Measurements from ENCODE around the gene DLGAP4. TPM values are rescaled to one million over a fixed set of nuclear protein-coding genes. Genes with fewer than 3 reads are reported as not detected.
A peak's percentile ranks its signal among the peaks of the same experiment; 100 is the strongest.

DLGAP4 gene, protein sequence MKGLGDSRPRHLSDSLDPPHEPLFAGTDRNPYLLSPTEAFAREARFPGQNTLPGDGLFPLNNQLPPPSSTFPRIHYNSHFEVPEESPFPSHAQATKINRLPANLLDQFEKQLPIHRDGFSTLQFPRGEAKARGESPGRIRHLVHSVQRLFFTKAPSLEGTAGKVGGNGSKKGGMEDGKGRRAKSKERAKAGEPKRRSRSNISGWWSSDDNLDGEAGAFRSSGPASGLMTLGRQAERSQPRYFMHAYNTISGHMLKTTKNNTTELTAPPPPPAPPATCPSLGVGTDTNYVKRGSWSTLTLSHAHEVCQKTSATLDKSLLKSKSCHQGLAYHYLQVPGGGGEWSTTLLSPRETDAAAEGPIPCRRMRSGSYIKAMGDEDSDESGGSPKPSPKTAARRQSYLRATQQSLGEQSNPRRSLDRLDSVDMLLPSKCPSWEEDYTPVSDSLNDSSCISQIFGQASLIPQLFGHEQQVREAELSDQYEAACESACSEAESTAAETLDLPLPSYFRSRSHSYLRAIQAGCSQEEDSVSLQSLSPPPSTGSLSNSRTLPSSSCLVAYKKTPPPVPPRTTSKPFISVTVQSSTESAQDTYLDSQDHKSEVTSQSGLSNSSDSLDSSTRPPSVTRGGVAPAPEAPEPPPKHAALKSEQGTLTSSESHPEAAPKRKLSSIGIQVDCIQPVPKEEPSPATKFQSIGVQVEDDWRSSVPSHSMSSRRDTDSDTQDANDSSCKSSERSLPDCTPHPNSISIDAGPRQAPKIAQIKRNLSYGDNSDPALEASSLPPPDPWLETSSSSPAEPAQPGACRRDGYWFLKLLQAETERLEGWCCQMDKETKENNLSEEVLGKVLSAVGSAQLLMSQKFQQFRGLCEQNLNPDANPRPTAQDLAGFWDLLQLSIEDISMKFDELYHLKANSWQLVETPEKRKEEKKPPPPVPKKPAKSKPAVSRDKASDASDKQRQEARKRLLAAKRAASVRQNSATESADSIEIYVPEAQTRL
- total RNA-seq: 10 to 100 TPM; 44.5 to 60.9 (median 47.7) TPM
- polyA plus RNA-seq: 10 to 100 TPM; 12.0 to 28.4 (median 23.7) TPM
- long read RNA-seq, donor 1, transcript DLGAP4-206 (7 exons, 3,110 nt): major isoform, 5 of 12 reads
- long read RNA-seq, donor 1, partial matches to known transcripts: 5 of 12 reads
- long read RNA-seq, donor 1, other reads (novel, unspliced or antisense): 0 of 12 reads
- long read RNA-seq, donor 2, transcript DLGAP4-202 (7 exons, 2,392 nt): major isoform, 6 of 12 reads
- long read RNA-seq, donor 2, partial matches to known transcripts: 5 of 12 reads
- long read RNA-seq, donor 2, other reads (novel, unspliced or antisense): 0 of 12 reads

- peaks cover 5 to 100% (median 51%) of the 10 kb centered on the region in 7 donors for H3K27me3 ChIP-seq (replicated peaks in 1 of 7)
- whole genome bisulfite sequencing, 5 donors: 3 to 25% (median 4%) methylated on average over 12 to 94 of the region's 96 CpGs
- H3K4me3 ChIP-seq: peak within 1 kb of the TSS in 7 of 8 donors; percentile 17 to 64 (median 27)
- TF ChIP-seq POLR2AphosphoS5 (IDR thresholded peaks at IDR 0.05): no peak
- TF ChIP-seq, protein P1, sequence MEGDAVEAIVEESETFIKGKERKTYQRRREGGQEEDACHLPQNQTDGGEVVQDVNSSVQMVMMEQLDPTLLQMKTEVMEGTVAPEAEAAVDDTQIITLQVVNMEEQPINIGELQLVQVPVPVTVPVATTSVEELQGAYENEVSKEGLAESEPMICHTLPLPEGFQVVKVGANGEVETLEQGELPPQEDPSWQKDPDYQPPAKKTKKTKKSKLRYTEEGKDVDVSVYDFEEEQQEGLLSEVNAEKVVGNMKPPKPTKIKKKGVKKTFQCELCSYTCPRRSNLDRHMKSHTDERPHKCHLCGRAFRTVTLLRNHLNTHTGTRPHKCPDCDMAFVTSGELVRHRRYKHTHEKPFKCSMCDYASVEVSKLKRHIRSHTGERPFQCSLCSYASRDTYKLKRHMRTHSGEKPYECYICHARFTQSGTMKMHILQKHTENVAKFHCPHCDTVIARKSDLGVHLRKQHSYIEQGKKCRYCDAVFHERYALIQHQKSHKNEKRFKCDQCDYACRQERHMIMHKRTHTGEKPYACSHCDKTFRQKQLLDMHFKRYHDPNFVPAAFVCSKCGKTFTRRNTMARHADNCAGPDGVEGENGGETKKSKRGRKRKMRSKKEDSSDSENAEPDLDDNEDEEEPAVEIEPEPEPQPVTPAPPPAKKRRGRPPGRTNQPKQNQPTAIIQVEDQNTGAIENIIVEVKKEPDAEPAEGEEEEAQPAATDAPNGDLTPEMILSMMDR (IDR thresholded peaks at IDR 0.05 in 8 of 11, conservative IDR thresholded peaks at IDR 0.05 in 3 of 11): no peak
- H3K9me3 ChIP-seq: no peaks in the 10 kb centered on the region
- H3K4me1 ChIP-seq: peaks cover 7 to 20% (median 16%) of the 10 kb centered on the region in 6 donors
- H3K36me3 ChIP-seq: no peaks in the 10 kb centered on the region
- DNase-seq: no peak
- intact Hi-C loops (cut with DNase I; ENCODE audit: low total_unique reads): no loop called here
- H3K27ac ChIP-seq: no peak within 1 kb of the TSS
These were observed at the start of gene DLGAP4 for GRCh38 chr20:36305602-36306551. Gene DLGAP4, plus strand, starts transcription at chr20:36306339. Its CDS starts 125,379 bp downstream, at chr20:36431718.

DNA sequence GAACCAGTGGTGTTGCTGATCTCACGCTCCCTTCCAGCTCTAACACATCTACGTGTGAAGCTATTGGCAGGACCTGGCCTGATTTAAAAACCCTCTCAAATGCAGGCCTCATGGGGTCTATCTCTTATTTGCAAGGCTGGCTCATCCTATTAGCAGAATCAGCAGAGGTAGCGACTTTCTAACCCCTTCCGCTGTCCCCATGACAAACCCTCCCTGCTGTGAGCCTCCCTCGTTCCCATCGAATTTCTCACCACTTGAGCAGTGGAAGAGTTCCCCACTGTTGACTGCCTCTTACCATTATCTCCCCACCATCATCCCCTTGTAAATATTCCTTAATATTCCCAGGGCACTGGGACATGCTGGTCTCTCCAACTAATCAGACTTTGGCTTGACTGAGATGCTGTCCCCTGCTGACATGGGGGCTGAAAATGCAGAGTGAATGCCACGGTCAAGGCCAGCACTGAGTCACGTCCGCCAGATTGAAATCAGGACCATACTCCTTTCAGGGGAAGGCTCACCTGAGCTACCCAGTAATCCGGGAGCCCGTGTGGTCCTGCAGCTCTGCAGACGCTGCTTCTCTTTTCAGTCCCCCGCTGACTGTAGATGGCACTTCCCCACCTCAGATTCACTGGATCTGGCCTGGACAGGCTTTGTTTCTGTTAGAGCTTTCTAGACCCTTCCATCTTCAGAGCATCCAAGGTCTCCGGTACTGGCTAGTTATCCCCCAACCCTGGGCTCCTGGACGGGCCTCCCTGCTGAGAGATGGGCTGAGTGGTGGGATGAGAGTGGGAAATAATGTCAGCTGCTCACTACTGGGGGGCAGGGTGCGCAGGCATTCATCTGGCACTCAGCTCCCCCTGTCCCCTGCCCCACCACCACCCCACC lies 46.7 kb upstream of the DLGAP4 start:
- TF ChIP-seq POLR2AphosphoS5 (IDR thresholded peaks at IDR 0.05) (no peak), POLR2A (IDR thresholded peaks at IDR 0.05) (no peak)
- TF ChIP-seq, protein P1 (IDR thresholded peaks at IDR 0.05 in 8 of 11, conservative IDR thresholded peaks at IDR 0.05 in 3 of 11): no peak
- peaks cover 0 to 38% (median 27%) of the 10 kb centered on the region in 6 donors for H3K36me3 ChIP-seq
- intact Hi-C loops (cut with DNase I; ENCODE audit: low total_unique reads): no loop called here
- H3K4me3 ChIP-seq: no peak overlapping the region
- no peak for DNase-seq
- H3K27me3 ChIP-seq (replicated peaks in 1 of 7): no peaks in the 10 kb centered on the region
- no peaks in the 10 kb centered on the region for H3K9me3 ChIP-seq
- no peak overlapping the region for H3K27ac ChIP-seq
- H3K4me1 ChIP-seq: no peaks in the 10 kb centered on the region
- 69 to 79% (median 76%) methylated on average over 15 to 16 of the region's 16 CpGs for WGBS, 5 donors

- H3K27ac ChIP-seq: no peak overlapping the region
- H3K27me3 ChIP-seq (replicated peaks in 1 of 7): no peaks in the 10 kb centered on the region
- peaks cover 0 to 29% (median 21%) of the 10 kb centered on the region in 6 donors for H3K36me3 ChIP-seq
- DNase-seq: no peak
- H3K4me1 ChIP-seq: no peaks in the 10 kb centered on the region
- intact Hi-C loops (cut with DNase I; ENCODE audit: low total_unique reads): no loop called here
- H3K4me3 ChIP-seq: no peak overlapping the region
- TF ChIP-seq, protein P1 (IDR thresholded peaks at IDR 0.05 in 8 of 11, conservative IDR thresholded peaks at IDR 0.05 in 3 of 11): no peak
- TF ChIP-seq POLR2AphosphoS5 (IDR thresholded peaks at IDR 0.05) (no peak), POLR2A (IDR thresholded peaks at IDR 0.05) (no peak)
- WGBS, 5 donors: 74 to 81% (median 79%) methylated on average over 7 of the region's 7 CpGs
- H3K9me3 ChIP-seq: no peaks in the 10 kb centered on the region
These were observed 45.8 kb upstream of the DLGAP4 start for GRCh38 chr20:36260316-36260715.
